Stimulated activated CD4-positive, alpha-beta T cell treated with anti-CD3 and anti-CD28 coated beads, Interleukin-1b, Interleukin-23, amount 100 ng/mL, for 24 hours (primary cell): ENCODE data around the gene MYBPHL.

Experiments
- DNase-seq, 4 experiments: peaks; one replicate each; pipeline ENCODE4 v3.0.0-alpha.2; 2020; ENCODE audit warnings: low read depth in 4 of 4, low spot score in 1 of 4

The MYBPHL gene

GRCh38 chr1:109266965-109267364 is 39.8 kb downstream of the MYBPHL start:
- no peak for DNase-seq

DNA sequence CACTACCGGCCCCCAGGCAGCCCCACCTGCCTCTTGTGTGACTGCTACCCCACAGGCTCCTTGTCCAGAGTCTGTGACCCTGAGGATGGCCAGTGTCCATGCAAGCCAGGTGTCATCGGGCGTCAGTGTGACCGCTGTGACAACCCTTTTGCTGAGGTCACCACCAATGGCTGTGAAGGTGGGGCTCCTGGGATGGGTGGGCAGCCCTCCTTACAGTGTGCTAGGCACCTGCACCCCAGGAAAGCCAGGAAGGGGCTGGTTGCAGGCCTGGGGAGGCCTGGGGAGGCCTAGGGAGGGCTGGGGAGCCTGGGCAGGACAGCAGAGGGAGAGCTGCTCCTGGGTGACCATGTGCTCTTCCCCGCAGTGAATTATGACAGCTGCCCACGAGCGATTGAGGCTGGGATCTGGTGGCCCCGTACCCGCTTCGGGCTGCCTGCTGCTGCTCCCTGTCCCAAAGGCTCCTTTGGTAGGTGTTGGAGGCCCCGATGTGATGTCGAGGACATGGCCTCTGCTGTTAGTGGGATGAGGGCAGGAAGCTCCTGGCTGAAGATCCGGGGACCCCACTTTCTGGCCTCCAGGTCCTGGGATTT is 41.0 kb downstream of the MYBPHL start:
- no peak for DNase-seq

- DNase-seq = no peak
These were observed 41.8 kb downstream of the MYBPHL start for GRCh38 chr1:109265016-109265415.

DNA sequence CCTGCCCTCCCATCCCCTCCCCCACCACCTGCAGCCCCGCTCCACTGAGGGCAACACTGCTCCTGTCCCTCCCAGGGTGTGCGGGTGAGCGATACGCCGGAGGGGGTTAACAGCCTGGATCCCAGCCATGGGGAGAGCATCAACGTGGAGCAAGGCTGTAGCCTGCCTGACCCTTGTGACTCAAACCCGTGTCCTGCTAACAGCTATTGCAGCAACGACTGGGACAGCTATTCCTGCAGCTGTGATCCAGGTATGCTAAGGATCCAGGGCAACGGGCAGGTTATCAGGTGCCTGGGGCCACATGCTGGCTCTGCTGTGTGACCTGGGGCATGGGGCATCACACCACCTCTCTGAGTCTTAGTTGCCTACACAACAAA is 42.4 kb downstream of the MYBPHL start:
- DNase-seq = no peak

GRCh38 chr1:109263597-109264378 is 43.0 kb downstream of the MYBPHL start:
- peak; percentile 47 to 75 (median 72) for DNase-seq

DNA sequence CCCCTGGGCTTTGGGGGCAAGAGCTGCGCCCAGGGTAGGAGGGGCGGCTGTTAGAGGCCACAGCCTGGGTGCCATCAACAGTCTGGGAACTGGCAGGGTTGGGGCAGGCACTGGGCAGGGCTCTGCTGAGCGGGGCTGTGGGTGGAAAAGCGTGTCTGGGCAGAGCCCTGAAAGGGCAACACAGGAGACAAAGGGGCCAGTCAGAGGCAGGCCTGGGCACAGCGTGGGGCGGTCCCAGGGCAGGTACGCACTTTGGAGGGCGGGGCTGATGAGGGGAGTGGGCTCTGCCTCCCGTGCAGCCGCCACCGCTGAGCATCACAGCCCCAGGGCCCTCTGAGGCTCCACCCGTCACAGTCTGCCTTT is 43.6 kb downstream of the MYBPHL start:
- no peak for DNase-seq

GRCh38 chr1:109262231-109263055 is 44.4 kb downstream of the MYBPHL start:
- no peak for DNase-seq

- DNase-seq = no peak
These were observed 45.2 kb downstream of the MYBPHL start for GRCh38 chr1:109261578-109261977.

DNA sequence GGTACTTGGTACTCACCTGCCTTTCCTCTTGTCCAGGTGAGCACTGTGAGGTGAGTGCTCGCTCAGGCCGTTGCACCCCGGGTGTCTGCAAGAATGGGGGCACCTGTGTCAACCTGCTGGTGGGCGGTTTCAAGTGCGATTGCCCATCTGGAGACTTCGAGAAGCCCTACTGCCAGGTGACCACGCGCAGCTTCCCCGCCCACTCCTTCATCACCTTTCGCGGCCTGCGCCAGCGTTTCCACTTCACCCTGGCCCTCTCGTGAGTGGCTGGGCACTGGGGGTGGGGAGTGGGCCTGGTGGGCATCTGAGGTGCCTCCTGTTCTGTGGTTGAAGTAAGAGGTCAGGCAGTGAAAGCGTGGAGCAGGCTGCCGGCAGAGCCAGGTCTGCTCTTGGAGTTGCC is 45.8 kb downstream of the MYBPHL start:
- no peak for DNase-seq

DNA sequence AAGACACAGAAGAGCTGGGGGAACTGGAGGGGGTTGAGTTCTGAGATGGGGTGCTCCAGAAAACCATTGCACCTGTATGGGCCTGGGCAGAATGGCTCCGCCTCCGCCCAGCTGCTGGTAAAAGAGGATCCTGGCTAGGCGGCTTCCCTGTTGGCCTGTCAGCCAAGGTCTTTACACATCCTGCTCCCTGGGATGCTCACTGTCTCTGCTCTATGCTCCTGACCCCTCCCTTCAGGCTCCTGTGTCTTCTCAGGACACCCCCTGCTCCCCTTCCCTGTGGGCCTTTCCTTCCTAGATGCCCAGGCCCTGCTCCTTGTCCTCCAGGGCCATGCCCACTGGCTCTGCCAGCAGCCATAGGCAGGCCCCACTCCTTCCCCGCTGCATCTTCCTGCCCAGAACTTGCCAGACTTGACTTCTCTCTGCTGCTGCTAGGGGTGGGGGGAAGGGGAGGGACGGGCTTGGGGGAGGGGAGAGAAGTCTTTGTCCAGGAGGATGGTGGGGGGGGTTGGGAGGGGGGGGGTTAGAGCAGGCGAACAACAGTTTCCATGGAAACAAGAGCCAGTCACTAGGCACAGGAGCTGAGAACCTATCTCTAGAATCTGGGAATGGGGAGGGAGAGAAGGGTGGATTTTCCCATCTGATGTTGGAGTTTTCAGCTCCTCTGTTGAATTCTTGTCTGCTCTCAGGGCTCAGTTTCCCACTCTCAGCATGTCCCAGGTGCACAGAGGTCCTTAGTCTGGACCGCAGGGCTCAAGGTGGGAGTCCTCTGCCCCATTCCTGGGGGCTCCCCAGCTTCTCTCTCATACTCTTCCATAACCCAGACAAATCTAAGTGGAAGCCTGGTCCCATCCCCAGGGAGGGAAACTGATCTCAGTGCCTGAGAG is 46.9 kb downstream of the MYBPHL start:
- no peak for DNase-seq

DNA sequence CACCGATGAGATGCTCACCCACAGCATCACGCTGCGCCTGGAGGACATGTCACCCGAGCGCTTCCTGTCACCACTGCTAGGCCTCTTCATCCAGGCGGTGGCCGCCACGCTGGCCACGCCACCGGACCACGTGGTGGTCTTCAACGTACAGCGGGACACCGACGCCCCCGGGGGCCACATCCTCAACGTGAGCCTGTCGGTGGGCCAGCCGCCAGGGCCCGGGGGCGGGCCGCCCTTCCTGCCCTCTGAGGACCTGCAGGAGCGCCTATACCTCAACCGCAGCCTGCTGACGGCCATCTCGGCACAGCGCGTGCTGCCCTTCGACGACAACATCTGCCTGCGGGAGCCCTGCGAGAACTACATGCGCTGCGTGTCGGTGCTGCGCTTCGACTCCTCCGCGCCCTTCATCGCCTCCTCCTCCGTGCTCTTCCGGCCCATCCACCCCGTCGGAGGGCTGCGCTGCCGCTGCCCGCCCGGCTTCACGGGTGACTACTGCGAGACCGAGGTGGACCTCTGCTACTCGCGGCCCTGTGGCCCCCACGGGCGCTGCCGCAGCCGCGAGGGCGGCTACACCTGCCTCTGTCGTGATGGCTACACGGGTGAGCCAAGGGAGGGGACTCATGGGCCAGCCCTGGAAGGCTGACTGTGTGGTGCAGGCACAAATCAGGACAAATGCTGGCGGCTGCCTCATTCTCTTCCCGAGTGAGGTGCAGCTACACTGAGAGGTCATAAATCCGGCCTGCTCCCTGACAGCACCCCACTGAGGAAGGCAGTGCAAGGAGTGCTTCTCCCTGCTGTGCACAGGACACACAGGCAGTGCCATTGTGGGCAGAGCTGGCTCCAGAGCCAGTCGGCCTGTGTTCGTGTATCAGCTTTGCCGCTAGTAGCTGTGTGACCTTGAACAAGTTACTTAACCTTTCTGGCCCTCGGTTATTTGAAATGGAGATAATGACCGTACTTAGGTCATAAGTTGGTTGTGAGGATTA is 48.0 kb downstream of the MYBPHL start:
- no peak for DNase-seq

DNA sequence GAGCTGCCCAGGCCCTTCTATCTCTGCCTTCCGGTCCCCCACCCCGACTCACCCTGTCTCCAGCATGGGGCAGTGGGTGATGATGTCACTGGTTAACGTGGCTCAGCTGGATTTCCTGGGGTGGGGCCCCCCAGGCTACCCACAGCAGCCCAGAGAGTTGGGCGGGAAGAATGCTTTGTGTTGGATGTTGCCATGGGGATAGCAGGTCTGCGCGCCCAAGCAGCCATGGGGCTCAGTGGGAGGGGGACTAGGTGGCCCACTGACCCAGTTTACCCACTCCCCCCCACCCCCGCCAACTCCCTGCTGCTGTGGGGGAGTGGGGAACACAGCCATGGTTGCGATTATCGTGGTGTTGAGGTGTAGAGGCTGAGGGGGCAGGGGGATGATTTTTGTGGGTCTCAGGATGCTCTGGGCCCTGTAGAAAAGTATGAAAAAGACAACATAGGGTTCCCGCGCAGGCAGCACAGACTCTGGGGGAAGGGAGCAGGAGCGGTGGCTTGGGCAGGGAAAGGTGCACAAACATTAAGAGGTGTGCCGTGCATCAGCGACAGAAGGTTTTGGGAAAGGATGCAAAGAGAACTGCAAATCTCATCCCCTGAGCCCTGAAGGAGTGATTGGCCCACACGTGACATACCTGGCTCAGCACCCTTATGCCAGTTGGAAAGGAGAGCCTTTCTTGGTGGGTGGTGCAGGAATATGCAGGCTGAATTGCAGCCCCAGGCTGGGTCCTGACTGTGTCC is 49.0 kb downstream of the MYBPHL start:
- DNase-seq = no peak

DNA sequence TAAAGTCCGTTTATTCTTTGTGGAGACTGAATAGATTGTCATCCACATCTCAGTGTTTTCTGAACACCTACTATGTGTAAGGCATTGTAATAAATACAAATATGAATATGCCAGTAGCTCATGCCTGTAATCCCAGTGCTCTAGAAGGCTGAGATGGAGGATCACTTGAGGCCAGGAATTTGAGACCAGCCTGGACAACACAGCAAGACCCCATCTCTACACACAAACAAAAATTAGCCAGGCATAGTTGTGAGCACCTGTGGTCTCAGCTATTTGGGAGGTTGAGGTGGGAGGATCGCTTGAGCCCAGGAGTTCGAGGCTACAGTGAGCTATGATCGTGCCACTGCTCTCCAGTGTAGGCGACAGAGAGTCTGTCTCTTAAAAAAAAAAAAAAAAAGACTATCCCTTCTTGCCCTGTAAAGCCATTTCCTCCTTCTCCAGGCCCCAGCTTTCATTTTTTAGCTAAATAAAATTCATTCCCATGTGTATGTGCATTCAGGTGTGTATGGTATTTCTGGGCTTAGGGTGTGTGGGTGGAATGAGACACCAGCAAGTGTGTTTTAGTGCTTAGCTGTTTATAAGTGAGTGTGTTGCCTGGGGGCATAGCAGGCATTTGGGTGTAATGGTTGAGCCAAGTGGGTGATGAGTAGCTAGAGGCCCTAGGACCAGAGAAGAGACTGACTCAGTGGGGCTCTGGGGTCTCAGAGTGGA is 49.7 kb downstream of the MYBPHL start:
- DNase-seq = no peak

GRCh38 chr1:109256085-109256484 is 50.7 kb downstream of the MYBPHL start:
- DNase-seq = no peak

DNA sequence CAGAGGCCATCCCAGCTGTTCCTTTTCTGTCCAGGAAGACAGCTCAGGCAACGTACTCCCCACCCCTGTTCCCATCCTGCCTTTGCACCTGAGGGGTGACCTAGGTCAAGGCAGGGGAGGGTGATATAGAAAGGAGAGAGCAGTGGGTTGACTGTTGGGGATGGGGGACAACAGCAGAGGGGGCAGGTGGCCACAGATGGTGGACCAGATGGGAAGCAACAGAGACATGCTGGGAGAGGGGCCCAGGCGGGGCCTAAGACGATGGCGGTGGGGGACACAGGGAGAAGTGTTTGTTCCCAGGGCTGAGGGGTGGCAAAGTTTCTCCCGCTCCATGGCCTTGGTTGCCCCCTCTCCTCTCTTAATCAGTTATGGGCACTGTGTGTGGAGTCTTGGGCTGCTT is 51.1 kb downstream of the MYBPHL start:
- DNase-seq = no peak

- DNase-seq = no peak
These were observed 51.6 kb downstream of the MYBPHL start for GRCh38 chr1:109255097-109255651.

DNA sequence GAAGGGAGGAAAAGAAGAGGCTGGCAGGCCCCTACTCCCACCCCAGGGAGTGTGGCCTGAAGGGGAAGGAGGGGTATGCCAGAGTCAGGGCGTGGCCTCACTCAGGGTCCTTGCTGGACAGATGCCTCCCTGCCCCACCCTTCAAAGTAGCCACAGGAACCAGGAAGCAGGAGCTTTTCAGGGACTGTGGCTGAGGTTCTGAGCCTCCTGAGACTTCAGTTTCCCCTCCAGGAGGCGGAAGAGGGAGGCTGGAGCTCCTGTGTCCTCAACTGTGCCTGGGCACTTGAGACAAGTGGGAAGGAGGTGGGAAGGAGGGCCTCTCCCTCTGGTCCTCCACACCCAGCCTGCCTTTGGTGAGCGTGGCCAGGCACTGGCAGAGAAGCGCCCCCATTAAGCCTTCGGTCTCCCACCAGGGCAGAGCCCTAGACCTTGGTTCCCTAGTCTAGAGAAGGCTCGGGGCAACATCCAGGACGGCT is 52.2 kb downstream of the MYBPHL start:
- no peak for DNase-seq
